GM12872 (cell line): ENCODE results near the gene ITIH3.

Experiments used
- TF ChIP-seq, protein P1 (sequence below): IDR thresholded peaks from 3 replicates; pipeline ENCODE4 v1.5.1; 2011; ENCODE audit warnings: low read depth, mild to moderate bottlenecking, low read length, moderate library complexity; ENCODE audit not compliant: insufficient read depth

ITIH3 gene

DNA sequence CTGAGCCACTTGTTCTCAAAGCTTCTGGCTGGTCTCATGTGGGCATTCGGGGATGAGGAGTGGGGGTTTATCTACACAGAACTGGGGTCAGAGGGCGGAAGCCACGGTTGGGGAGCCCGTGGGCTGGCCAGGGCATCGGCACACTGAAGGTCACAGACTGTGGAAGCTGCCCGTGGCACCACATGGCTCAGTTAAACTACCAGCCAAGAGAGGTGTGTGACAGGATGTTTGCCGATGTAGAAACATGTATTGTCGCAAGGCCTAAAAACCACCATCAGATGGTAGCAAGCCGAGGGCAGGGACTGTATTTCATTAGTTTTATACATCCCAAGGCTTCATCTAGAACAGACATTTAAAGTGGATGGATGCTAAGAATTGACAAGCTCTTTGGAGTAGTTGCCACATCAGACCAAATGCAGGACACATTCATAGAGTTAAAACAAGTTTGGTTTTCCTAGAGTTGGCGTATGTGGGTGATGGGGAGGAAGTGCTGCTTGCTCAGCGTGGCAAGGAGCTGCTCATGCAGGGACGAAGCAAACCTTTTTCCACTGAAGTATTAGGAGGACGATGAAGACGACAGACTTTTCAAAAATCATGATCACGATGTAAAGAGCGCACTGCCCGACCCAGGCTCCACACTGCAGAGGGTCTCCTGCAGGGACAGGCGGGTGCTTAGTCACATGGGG, 49.8 kb downstream of the ITIH3 start:
- TF ChIP-seq, protein P1, sequence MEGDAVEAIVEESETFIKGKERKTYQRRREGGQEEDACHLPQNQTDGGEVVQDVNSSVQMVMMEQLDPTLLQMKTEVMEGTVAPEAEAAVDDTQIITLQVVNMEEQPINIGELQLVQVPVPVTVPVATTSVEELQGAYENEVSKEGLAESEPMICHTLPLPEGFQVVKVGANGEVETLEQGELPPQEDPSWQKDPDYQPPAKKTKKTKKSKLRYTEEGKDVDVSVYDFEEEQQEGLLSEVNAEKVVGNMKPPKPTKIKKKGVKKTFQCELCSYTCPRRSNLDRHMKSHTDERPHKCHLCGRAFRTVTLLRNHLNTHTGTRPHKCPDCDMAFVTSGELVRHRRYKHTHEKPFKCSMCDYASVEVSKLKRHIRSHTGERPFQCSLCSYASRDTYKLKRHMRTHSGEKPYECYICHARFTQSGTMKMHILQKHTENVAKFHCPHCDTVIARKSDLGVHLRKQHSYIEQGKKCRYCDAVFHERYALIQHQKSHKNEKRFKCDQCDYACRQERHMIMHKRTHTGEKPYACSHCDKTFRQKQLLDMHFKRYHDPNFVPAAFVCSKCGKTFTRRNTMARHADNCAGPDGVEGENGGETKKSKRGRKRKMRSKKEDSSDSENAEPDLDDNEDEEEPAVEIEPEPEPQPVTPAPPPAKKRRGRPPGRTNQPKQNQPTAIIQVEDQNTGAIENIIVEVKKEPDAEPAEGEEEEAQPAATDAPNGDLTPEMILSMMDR = no peak

DNA sequence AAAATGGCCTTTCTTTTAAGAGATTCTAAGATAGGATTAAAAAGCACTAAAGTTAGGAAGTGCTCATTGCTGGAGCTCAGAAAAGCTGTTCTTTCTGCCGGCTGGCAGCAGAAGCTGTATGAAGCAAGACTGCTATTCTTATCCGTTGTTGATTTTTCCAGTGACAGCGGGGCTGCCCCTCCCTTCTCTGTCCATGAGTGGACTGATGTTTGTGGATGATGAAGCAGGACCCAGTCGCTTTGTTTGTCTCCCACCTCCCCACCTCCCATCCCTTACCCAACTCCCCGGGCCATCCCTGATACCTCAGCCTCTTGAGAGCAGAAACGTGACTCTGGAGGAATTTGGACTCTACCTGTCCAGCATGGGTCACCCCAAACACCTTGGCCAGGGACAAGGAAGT, 50.6 kb downstream of the ITIH3 start:
- TF ChIP-seq, protein P1 = no peak

GRCh38 chr3:52845691-52846431, 51.3 kb downstream of the ITIH3 start:
- TF ChIP-seq, protein P1 = peak; percentile 54; the same call in 2 of the 3 replicates

GRCh38 chr3:52846432-52846965, 51.9 kb downstream of the ITIH3 start:
- TF ChIP-seq, protein P1 = no peak

DNA sequence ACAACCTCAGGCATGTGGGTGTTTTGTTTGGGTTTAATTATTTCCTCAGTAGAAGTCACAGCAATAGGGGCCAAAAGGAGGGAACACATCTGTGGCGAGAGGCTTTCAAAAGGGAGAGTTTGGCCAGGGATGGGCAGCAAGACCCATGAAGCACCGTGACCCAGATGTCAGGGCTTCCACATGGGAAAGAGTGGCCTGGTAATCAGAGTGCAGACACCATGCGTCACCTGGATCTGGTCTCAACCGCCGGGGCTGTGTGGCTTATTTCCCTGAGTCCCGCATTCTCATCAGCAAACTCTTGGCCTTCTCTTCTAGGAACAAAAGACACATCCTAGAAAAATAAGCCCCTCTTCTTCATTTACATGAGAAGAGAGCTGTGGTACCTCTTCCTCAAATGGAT, 52.6 kb downstream of the ITIH3 start:
- TF ChIP-seq, protein P1 = no peak

- TF ChIP-seq, protein P1 = no peak
These were observed 53.1 kb downstream of the ITIH3 start for GRCh38 chr3:52847726-52848125.

DNA sequence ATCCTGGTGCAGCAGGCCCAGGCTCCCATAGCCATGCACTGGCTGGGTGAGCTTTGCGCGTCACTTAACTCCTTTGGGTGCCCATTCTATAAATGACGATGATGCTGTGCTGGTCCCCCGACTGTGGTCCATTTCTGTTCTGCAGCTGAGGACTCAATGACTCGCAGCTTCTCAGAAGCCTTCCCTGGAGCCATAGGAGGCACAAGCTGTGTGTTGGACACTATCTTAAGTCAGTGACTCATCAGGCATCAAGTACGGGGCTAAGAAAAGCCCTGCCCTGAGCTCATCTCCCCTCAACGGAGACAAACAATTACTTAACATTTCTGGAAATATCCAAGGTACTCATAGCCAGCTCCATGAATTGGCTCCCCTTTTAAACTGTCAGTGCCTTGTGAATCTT, 54.0 kb downstream of the ITIH3 start:
- TF ChIP-seq, protein P1 = no peak
